Adipocyte (in vitro differentiated cells): ENCODE data around the gene CACNA1G.

ENCODE experiments used
- DNase-seq: peaks from one replicate; pipeline ENCODE4 v3.0.0-alpha.2; 2015; ENCODE audit warnings: low read depth
- H3K27me3 ChIP-seq: replicated peaks from 2 replicates; pipeline ENCODE4 v1.7.0; 2013; ENCODE audit warnings: mild to moderate bottlenecking, low read length, moderate library complexity; ENCODE audit not compliant: control insufficient read depth, insufficient read depth
- H3K36me3 ChIP-seq: 2 replicates; pipeline ENCODE4 v1.7.0; 2013; ENCODE audit warnings: low read length, mild to moderate bottlenecking, moderate library complexity; ENCODE audit not compliant: control insufficient read depth, insufficient read depth, severe bottlenecking
- H3K4me1 ChIP-seq: 2 replicates; pipeline ENCODE4 v1.7.0; 2013; ENCODE audit warnings: mild to moderate bottlenecking, low read length, moderate library complexity; ENCODE audit not compliant: control insufficient read depth, insufficient read depth
- H3K4me3 ChIP-seq: 2 replicates; pipeline ENCODE4 v1.7.0; 2013; ENCODE audit warnings: mild to moderate bottlenecking, low read length, moderate library complexity
- H3K9ac ChIP-seq: 2 replicates; pipeline ENCODE4 v1.7.0; 2013; ENCODE audit warnings: mild to moderate bottlenecking, low read length, moderate library complexity
- H3K9me3 ChIP-seq: 2 replicates; pipeline ENCODE4 v1.7.0; 2013; ENCODE audit warnings: mild to moderate bottlenecking, low read length, moderate library complexity; ENCODE audit not compliant: control insufficient read depth

The CACNA1G gene

DNA sequence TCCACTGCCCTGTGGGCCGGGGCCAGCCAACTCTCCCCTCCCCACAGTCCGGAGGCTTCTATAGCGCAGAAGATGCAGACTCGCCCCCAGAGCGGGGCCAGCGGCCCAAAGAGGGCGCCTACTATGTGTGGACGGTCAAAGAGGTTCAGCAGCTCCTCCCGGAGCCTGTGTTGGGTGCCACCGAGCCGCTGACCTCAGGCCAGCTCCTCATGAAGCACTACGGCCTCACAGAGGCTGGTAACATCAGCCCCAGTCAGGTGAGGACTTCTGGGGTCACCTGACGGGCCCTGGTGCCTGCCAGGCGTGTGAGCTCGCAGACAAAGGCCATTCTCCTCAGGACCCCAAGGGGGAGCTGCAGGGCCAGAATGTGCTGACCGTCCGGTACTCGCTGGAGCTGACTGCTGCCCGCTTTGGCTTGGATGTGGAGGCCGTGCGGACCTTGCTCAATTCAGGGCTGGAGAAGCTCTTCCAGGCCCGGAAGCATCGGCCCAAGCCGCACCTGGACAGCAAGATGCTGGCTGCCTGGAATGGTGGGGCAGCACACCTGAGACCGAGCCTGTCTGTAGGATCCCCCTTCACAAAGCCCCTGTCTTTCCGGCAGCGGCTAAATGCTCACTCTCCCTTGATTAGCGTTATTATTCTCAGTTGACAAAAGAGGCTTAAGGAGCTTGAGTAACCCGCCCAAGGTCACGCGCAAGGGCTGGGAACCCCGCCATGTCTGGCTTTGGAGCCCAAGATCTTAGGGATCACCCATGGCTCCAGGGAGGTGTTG, 9.7 kb upstream of the CACNA1G start:
- Histone ChIP-seq H3K9me3 (no peaks in the 10 kb centered on the region), H3K4me1 (peaks cover 6% of the 10 kb centered on the region), H3K9ac (no peak overlapping the region), H3K36me3 (peaks cover 7% of the 10 kb centered on the region), H3K4me3 (no peak overlapping the region), H3K27me3 (peaks cover 4% of the 10 kb centered on the region)
- peak; percentile 96 for DNase-seq

- no peak overlapping the region for H3K9ac ChIP-seq
- H3K27me3 ChIP-seq = peaks cover under 1% of the 10 kb centered on the region
- H3K36me3 ChIP-seq = peaks cover 7% of the 10 kb centered on the region
- H3K9me3 ChIP-seq = no peaks in the 10 kb centered on the region
- H3K4me3 ChIP-seq = no peak overlapping the region
- peaks cover 6% of the 10 kb centered on the region for H3K4me1 ChIP-seq
- no peak for DNase-seq
Observed at GRCh38 chr17:50551433-50551815, 9.1 kb upstream of the CACNA1G start.

- no peaks in the 10 kb centered on the region for H3K27me3 ChIP-seq
- H3K4me3 ChIP-seq = no peak overlapping the region
- H3K36me3 ChIP-seq = peaks cover 7% of the 10 kb centered on the region
- H3K9ac ChIP-seq = no peak overlapping the region
- H3K9me3 ChIP-seq = no peaks in the 10 kb centered on the region
- no peak for DNase-seq
- peaks cover 6% of the 10 kb centered on the region for H3K4me1 ChIP-seq
Observed at GRCh38 chr17:50551884-50552283, 8.6 kb upstream of the CACNA1G start.

DNA sequence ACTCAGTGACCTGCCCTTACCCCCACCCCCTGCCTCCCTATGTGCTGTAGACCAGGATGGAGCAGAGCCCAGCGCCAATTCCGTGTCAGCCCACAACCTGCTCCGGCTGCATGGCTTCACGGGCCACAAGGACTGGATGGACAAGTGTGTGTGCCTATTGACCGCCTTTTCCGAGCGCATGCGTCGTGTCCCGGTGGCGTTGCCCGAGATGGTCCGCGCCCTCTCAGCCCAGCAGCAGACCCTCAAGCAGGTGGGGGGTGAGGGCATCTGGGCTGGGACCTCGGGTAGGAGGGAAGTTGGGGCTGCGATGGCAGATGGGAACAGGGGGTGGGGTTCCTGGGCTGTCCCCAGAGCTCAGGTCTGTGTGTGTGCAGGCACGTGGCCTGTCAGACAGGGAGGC, 6.3 kb upstream of the CACNA1G start:
- Histone ChIP-seq H3K27me3 (no peaks in the 10 kb centered on the region), H3K9me3 (no peaks in the 10 kb centered on the region), H3K9ac (no peak overlapping the region), H3K36me3 (peaks cover 7% of the 10 kb centered on the region), H3K4me1 (peaks cover 4% of the 10 kb centered on the region), H3K4me3 (no peak overlapping the region)
- DNase-seq = no peak

GRCh38 chr17:50556803-50557202, 3.7 kb upstream of the CACNA1G start:
- H3K27me3 ChIP-seq = no peaks in the 10 kb centered on the region
- H3K4me3 ChIP-seq = no peak overlapping the region
- DNase-seq = no peak
- peaks cover 7% of the 10 kb centered on the region for H3K36me3 ChIP-seq
- H3K9me3 ChIP-seq = no peaks in the 10 kb centered on the region
- H3K9ac ChIP-seq = no peak overlapping the region
- H3K4me1 ChIP-seq = peaks cover 15% of the 10 kb centered on the region

DNA sequence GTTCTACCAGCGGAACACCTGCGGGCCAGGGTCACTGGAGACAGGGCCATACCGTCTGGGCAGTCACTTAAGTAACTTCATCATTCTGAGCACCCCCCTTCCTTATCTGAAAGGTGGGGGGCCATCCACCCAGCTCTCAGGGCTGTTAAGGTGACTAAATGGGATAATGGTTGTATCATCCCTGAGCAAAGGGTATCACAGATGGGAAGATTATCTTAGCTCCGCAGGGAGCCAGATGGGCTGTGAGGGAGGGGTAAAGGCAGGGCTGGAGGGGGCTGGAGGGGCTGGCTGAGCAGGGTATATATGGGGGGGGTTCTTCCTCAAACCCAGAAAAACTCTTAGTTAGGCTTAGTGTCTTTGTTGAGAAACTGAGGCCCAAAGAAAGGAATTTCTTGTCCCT, 2.9 kb upstream of the CACNA1G start:
- no peak for DNase-seq
- H3K4me1 ChIP-seq = peaks cover 15% of the 10 kb centered on the region
- no peak overlapping the region for H3K9ac ChIP-seq
- H3K36me3 ChIP-seq = peaks cover 7% of the 10 kb centered on the region
- no peaks in the 10 kb centered on the region for H3K9me3 ChIP-seq
- H3K27me3 ChIP-seq = no peaks in the 10 kb centered on the region
- H3K4me3 ChIP-seq = no peak overlapping the region

DNA sequence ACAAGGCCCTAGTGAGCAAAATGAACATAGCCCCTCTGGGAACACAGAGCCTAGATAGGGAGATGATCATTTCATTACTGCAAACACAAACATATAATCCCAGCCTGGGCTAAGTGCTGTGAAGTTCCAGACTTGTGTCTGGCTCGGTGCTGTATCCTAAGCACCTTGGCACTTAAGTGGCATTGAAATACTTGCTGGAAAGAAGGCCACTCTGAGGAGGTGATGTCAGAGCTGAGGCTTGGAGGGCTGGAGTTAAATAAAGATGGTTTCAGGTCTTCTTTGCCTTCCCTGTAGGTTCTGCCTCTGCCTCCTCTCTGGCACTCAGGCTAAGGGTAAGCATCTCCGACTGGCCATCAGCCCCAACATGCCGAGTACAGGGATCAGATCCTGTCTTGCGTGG, 2.4 kb upstream of the CACNA1G start:
- Histone ChIP-seq H3K9me3 (no peaks in the 10 kb centered on the region), H3K4me3 (no peak overlapping the region), H3K27me3 (no peaks in the 10 kb centered on the region), H3K36me3 (peaks cover 7% of the 10 kb centered on the region), H3K9ac (no peak overlapping the region), H3K4me1 (peaks cover 15% of the 10 kb centered on the region)
- no peak for DNase-seq

DNA sequence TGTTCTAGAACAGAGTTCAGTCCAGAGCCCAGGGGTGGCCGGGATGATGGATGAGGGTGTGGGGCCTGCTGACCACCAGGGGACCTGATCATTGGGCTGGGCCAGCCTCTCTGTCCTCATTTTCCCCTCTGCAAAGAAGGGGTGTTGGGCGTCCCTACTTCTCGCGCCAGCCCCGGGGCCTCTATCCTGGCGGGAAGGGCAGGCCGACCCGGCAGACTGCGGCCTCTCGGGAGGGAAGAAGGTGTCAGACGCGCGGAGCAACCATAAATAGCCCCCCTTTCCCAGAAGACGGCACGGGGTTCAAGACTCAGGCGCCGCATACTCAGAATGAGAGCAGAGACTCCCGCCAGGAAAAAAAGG, 2.0 kb upstream of the CACNA1G start:
- DNase-seq = no peak
- H3K4me3 ChIP-seq = no peak overlapping the region
- no peak overlapping the region for H3K9ac ChIP-seq
- H3K36me3 ChIP-seq = peaks cover 7% of the 10 kb centered on the region
- H3K4me1 ChIP-seq = peaks cover 16% of the 10 kb centered on the region
- H3K27me3 ChIP-seq = no peaks in the 10 kb centered on the region
- H3K9me3 ChIP-seq = no peaks in the 10 kb centered on the region

DNA sequence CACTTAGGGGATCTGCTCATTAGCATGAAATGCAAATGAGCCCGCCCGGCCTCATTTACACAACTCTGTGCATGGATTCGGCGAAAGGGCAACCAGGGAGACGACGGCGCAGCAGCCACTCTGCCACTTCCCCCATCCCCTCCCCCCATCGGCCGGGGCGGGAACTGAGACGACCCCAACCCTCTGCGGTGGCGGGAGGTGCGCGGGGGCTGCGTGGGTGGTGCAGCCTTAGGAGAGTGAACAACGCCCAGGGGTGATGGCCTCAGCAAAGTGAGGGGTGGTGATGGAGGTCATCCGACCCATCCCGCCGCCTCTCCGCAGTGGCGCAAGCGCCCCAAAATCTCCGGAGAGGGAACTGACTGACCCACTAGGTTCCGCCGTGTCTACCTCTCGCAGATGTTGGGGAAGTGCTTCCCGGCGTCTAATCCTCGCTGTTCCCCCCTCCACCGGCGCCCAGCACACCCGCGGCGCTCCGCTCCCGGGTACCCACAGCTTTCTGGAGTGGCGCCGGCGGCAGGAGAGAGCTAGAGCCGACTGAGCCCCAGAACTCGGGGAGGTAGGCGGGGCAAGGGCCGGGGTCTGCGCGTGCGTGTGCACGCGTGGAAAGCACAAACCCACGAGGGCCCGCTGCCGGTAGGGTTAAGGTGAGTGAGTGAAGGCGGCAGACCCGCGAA, 1.4 kb upstream of the CACNA1G start:
- H3K4me1 ChIP-seq = peaks cover 21% of the 10 kb centered on the region
- H3K36me3 ChIP-seq = peaks cover 7% of the 10 kb centered on the region
- H3K27me3 ChIP-seq = no peaks in the 10 kb centered on the region
- peak overlapping the region; percentile 76 for H3K4me3 ChIP-seq
- H3K9ac ChIP-seq = no peak overlapping the region
- H3K9me3 ChIP-seq = no peaks in the 10 kb centered on the region
- no peak for DNase-seq

DNA sequence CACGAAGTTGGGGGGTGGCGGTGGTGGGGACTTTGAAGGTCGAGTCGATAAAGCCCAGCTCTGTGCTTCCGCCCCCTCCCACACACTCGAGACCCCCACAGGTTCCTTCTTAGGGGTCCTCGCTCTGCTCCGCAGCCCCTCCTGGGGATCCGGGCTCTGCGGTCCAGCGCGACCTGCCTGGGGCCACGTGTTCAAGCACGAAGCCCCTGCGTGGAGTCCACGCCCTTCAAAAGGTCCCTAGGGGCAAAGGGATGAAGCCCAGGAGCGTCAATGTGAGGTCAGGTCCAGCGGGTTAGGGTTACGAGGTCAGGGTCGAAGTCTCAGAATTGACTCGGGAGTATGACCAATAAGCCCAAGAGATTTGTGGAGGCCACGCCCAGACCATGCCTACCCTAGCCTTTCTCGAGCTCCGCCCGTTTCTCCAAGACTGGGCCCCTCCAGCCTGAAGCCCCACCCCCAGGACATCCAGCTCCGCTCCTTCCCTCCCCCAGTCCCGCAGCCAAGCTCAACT, 786 bp upstream of the CACNA1G start:
- H3K4me1 ChIP-seq = peaks cover 25% of the 10 kb centered on the region
- H3K9ac ChIP-seq = peak overlapping the region; percentile 64
- H3K27me3 ChIP-seq = no peaks in the 10 kb centered on the region
- peaks cover 7% of the 10 kb centered on the region for H3K36me3 ChIP-seq
- H3K9me3 ChIP-seq = no peaks in the 10 kb centered on the region
- peak overlapping the region; percentile 76 for H3K4me3 ChIP-seq
- DNase-seq = peak; percentile 77

DNA sequence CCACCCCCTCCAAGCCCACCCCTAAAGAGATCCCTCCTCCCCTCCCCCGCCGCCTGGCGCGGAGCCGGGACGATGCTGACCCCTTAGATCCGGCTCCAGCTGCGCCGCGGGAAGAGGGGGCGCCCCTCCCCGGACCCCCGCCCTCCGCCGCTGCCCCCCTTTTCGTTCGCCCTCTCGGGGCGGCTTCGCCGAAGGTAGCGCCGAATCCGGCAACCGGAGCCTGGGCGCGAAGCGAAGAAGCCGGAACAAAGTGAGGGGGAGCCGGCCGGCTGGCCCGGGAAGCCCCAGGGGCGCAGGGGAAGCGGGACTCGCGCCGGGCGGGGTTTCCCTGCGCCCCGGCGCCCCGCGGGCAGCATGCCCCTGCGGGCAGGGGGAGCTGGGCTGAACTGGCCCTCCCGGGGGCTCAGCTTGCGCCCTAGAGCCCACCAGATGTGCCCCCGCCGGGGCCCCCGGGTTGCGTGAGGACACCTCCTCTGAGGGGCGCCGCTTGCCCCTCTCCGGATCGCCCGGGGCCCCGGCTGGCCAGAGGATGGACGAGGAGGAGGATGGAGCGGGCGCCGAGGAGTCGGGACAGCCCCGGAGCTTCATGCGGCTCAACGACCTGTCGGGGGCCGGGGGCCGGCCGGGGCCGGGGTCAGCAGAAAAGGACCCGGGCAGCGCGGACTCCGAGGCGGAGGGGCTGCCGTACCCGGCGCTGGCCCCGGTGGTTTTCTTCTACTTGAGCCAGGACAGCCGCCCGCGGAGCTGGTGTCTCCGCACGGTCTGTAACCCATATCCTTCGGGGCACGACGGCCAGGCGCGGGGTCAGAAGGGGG, 623 bp downstream of the CACNA1G start:
- H3K9ac ChIP-seq = peak overlapping the region; percentile 49
- H3K9me3 ChIP-seq = no peaks in the 10 kb centered on the region
- no peaks in the 10 kb centered on the region for H3K36me3 ChIP-seq
- H3K4me3 ChIP-seq = peak overlapping the region; percentile 66
- DNase-seq = peak; percentile 36
- peaks cover 28% of the 10 kb centered on the region for H3K4me1 ChIP-seq
- H3K27me3 ChIP-seq = no peaks in the 10 kb centered on the region
